ENCODE data around the gene FRMD6. TPM values are rescaled to one million over a fixed set of nuclear protein-coding genes. Genes with fewer than 3 reads are reported as not detected.

Gene FRMD6
- total RNA-seq, 1 experiment from 2014 or later: 40.7 TPM

DNA sequence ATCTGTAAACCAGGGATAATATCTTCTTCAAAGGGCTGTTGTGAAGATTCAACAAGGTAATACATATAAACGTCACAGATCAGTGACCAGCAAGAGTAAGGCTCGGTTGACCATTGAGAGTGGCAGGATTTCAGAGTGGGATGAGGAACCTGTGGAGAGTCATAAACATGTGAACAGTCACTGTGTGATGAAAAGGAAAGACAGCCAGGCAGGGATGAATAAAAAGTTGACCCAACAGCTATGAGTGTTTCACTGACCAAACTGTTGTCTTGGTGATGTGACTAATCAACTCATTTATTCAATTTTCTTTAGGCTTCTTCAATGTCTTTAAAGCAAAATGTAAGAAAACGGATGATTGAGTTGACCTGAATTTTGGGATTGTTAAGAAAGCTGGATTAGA, 8.6 kb upstream of the FRMD6 start:
- BruUV-seq (replicated peaks): no TSS peak
- CTCF ChIA-PET: no interaction called here
- Histone ChIP-seq H3K4me1 (ENCODE audit: control insufficient read depth, insufficient read depth, low read length) (peaks cover 2% of the 10 kb centered on the region; the same call in 1 of the 2 replicates), H3K27me3 (ENCODE audit: control insufficient read depth, insufficient read depth, low read length) (no peaks in the 10 kb centered on the region), H3K9me3 (ENCODE audit: control insufficient read depth, insufficient read depth, low read depth, low read length) (no peaks in the 10 kb centered on the region), H3K4me3 (ENCODE audit: low read depth in 2 of 2, low read length in 2 of 2) (no peak overlapping the region), H3K36me3 (ENCODE audit: control insufficient read depth, insufficient read depth, low read length) (no peaks in the 10 kb centered on the region), H3K27ac (ENCODE audit: low read length) (no peak overlapping the region)
- intact Hi-C loops (cut with micrococcal nuclease; ENCODE audit: unreplicated experiment): no loop called here
- ATAC-seq: no peak
- POLR2A ChIA-PET: interaction anchor here (0.5 to 0.6 kb wide), 2 partner anchors 10 to 287 kb away, joined by 3 read pairs; no protein-coding TSS in a partner anchor
- in situ Hi-C loops (cut with HindIII; ENCODE audit: low pct_unique_long_range_greater_than_20kb, low sequenced_read_pairs): no loop called here
- no peak for DNase-seq (ENCODE audit: low read depth, low spot score)
- no peak for TF ChIP-seq TCF7L2 (IDR thresholded peaks at IDR 0.05; ENCODE audit: low read depth, low read length)
- no peak for TF ChIP-seq SIN3A (IDR thresholded peaks at IDR 0.05; ENCODE audit: borderline replicate concordance, insufficient read depth, low read depth, low read length)
- no peak for TF ChIP-seq POLR2AphosphoS5 (IDR thresholded peaks at IDR 0.05; ENCODE audit: low read depth, low read length)
- TF ChIP-seq, protein P1, sequence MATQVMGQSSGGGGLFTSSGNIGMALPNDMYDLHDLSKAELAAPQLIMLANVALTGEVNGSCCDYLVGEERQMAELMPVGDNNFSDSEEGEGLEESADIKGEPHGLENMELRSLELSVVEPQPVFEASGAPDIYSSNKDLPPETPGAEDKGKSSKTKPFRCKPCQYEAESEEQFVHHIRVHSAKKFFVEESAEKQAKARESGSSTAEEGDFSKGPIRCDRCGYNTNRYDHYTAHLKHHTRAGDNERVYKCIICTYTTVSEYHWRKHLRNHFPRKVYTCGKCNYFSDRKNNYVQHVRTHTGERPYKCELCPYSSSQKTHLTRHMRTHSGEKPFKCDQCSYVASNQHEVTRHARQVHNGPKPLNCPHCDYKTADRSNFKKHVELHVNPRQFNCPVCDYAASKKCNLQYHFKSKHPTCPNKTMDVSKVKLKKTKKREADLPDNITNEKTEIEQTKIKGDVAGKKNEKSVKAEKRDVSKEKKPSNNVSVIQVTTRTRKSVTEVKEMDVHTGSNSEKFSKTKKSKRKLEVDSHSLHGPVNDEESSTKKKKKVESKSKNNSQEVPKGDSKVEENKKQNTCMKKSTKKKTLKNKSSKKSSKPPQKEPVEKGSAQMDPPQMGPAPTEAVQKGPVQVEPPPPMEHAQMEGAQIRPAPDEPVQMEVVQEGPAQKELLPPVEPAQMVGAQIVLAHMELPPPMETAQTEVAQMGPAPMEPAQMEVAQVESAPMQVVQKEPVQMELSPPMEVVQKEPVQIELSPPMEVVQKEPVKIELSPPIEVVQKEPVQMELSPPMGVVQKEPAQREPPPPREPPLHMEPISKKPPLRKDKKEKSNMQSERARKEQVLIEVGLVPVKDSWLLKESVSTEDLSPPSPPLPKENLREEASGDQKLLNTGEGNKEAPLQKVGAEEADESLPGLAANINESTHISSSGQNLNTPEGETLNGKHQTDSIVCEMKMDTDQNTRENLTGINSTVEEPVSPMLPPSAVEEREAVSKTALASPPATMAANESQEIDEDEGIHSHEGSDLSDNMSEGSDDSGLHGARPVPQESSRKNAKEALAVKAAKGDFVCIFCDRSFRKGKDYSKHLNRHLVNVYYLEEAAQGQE (IDR thresholded peaks at IDR 0.05; ENCODE audit: insufficient read depth in 1 of 2, low read depth in 2 of 2, low read length in 1 of 2): no peak
- TF ChIP-seq, protein P2, sequence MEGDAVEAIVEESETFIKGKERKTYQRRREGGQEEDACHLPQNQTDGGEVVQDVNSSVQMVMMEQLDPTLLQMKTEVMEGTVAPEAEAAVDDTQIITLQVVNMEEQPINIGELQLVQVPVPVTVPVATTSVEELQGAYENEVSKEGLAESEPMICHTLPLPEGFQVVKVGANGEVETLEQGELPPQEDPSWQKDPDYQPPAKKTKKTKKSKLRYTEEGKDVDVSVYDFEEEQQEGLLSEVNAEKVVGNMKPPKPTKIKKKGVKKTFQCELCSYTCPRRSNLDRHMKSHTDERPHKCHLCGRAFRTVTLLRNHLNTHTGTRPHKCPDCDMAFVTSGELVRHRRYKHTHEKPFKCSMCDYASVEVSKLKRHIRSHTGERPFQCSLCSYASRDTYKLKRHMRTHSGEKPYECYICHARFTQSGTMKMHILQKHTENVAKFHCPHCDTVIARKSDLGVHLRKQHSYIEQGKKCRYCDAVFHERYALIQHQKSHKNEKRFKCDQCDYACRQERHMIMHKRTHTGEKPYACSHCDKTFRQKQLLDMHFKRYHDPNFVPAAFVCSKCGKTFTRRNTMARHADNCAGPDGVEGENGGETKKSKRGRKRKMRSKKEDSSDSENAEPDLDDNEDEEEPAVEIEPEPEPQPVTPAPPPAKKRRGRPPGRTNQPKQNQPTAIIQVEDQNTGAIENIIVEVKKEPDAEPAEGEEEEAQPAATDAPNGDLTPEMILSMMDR (IDR thresholded peaks at IDR 0.05): no peak

DNA sequence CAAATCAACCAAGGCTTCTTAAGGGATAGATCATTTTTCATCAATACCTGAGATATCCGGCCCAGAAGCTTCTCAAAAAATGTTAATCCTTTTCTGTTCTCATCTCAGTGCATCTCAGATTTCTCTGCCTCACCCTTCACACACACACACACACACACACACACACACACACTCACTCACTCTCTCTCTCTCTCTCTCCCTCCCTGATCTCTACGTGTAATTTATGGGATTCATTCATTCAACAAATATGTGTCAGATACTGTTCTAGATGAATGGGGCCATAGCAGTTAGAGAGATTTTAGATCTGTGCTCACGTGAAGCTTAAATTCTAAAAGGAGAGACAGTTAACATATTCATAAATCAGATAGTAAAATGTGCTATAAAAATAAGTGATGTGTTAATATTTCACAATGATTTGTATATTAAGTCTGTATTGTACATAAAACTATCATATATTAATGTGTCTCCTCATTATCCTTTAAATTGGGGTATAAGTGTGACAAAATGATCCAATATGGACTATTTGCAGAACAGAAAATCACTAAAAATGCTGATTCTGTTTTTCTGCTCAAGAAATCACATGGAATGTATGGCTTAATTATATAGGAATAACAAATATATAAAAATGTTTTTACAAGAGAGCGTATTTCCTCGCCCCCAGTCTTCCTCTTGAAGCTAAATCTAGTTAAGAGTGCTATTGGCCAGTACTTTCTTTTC, 7.3 kb upstream of the FRMD6 start:
- Histone ChIP-seq H3K36me3 (ENCODE audit: control insufficient read depth, insufficient read depth, low read length) (no peaks in the 10 kb centered on the region), H3K4me1 (ENCODE audit: control insufficient read depth, insufficient read depth, low read length) (no peaks in the 10 kb centered on the region; the same call in 1 of the 2 replicates), H3K27me3 (ENCODE audit: control insufficient read depth, insufficient read depth, low read length) (no peaks in the 10 kb centered on the region), H3K27ac (ENCODE audit: low read length) (no peak overlapping the region), H3K9me3 (ENCODE audit: control insufficient read depth, insufficient read depth, low read depth, low read length) (no peaks in the 10 kb centered on the region), H3K4me3 (ENCODE audit: low read depth in 2 of 2, low read length in 2 of 2) (no peak overlapping the region)
- DNase-seq (ENCODE audit: low read depth, low spot score) (no peak), ATAC-seq (no peak)
- ChIA-PET POLR2A (no interaction called here), CTCF (interaction anchor here (0.6 kb wide), 1 partner anchor 798 kb away, joined by 3 read pairs; no protein-coding TSS in a partner anchor)
- BruUV-seq (replicated peaks): no TSS peak
- intact Hi-C loops (cut with micrococcal nuclease; ENCODE audit: unreplicated experiment) (no loop called here), in situ Hi-C loops (cut with HindIII; ENCODE audit: low pct_unique_long_range_greater_than_20kb, low sequenced_read_pairs) (no loop called here)
- TF ChIP-seq, protein P1 (IDR thresholded peaks at IDR 0.05; ENCODE audit: insufficient read depth in 1 of 2, low read depth in 2 of 2, low read length in 1 of 2): no peak
- no peak for TF ChIP-seq POLR2AphosphoS5 (IDR thresholded peaks at IDR 0.05; ENCODE audit: low read depth, low read length)
- no peak for TF ChIP-seq TCF7L2 (IDR thresholded peaks at IDR 0.05; ENCODE audit: low read depth, low read length)
- no peak for TF ChIP-seq SIN3A (IDR thresholded peaks at IDR 0.05; ENCODE audit: borderline replicate concordance, insufficient read depth, low read depth, low read length)
- TF ChIP-seq, protein P2 (IDR thresholded peaks at IDR 0.05): no peak

Measured in Panc1 (cell line).